ENCODE data around the gene RAB14.
A peak's percentile ranks its signal among the peaks of the same experiment; 100 is the strongest.

Gene RAB14

GRCh38 chr9:121201738-121202533 is at the start of gene RAB14:
Gene RAB14 (minus strand): TSS chr9:121201869. CDS start chr9:121193412, 8,457 bp downstream.
- DNase-seq: peak; percentile 100

GRCh38 chr9:121249563-121249962 is 47.9 kb upstream of the RAB14 start:
- DNase-seq: no peak

GRCh38 chr9:121246821-121247561 is 45.3 kb upstream of the RAB14 start:
- no peak for DNase-seq

- DNase-seq: no peak
Observed at GRCh38 chr9:121242959-121243346, 41.3 kb upstream of the RAB14 start.

- no peak for DNase-seq
Observed at GRCh38 chr9:121242219-121242958, 40.7 kb upstream of the RAB14 start.

- no peak for DNase-seq
Observed at GRCh38 chr9:121240472-121241135, 38.9 kb upstream of the RAB14 start.

GRCh38 chr9:121239851-121240250 is 38.2 kb upstream of the RAB14 start:
- no peak for DNase-seq

- DNase-seq: no peak
Observed at GRCh38 chr9:121239071-121239470, 37.4 kb upstream of the RAB14 start.

- no peak for DNase-seq
Observed at GRCh38 chr9:121237916-121238315, 36.2 kb upstream of the RAB14 start.

- no peak for DNase-seq
Observed at GRCh38 chr9:121235512-121235911, 33.8 kb upstream of the RAB14 start.

- DNase-seq: no peak
Observed at GRCh38 chr9:121234832-121235161, 33.1 kb upstream of the RAB14 start.

- no peak for DNase-seq
Observed at GRCh38 chr9:121233906-121234831, 32.5 kb upstream of the RAB14 start.

- no peak for DNase-seq
Observed at GRCh38 chr9:121232251-121232650, 30.6 kb upstream of the RAB14 start.

GRCh38 chr9:121230256-121230655 is 28.6 kb upstream of the RAB14 start:
- no peak for DNase-seq

- DNase-seq: no peak
Observed at GRCh38 chr9:121227862-121228261, 26.2 kb upstream of the RAB14 start.

- no peak for DNase-seq
Observed at GRCh38 chr9:121226175-121226574, 24.5 kb upstream of the RAB14 start.

GRCh38 chr9:121225240-121225639 is 23.6 kb upstream of the RAB14 start:
- no peak for DNase-seq

GRCh38 chr9:121222524-121223171 is 21.0 kb upstream of the RAB14 start:
- no peak for DNase-seq

- no peak for DNase-seq
Observed at GRCh38 chr9:121221664-121222055, 20.0 kb upstream of the RAB14 start.

GRCh38 chr9:121220996-121221663 is 19.5 kb upstream of the RAB14 start:
- no peak for DNase-seq

GRCh38 chr9:121219530-121219929 is 17.9 kb upstream of the RAB14 start:
- no peak for DNase-seq
